ENCODE results near the gene ZNF416.

The ZNF416 gene

GRCh38 chr19:57583104-57583520, 4.4 kb upstream of the ZNF416 start:
- ChIA-PET CTCF (interaction anchor here (1.4 kb wide), 1 partner anchor 314 kb away, joined by 3 read pairs; no protein-coding TSS in a partner anchor), POLR2A (no interaction called here)
- no peak for TF ChIP-seq CTCF (IDR thresholded peaks at IDR 0.05; ENCODE audit: control extremely low read depth, extremely low read depth, low read depth, missing control alignments)
- no peak for DNase-seq (ENCODE audit: extremely low spot score)

- ChIA-PET CTCF (no interaction called here), POLR2A (no interaction called here)
- no peak for TF ChIP-seq CTCF (IDR thresholded peaks at IDR 0.05; ENCODE audit: control extremely low read depth, extremely low read depth, low read depth, missing control alignments)
- no peak for DNase-seq (ENCODE audit: extremely low spot score)
Observed at GRCh38 chr19:57576661-57577060, 2.0 kb downstream of the ZNF416 start.

- TF ChIP-seq CTCF (IDR thresholded peaks at IDR 0.05; ENCODE audit: control extremely low read depth, extremely low read depth, low read depth, missing control alignments): no peak
- POLR2A ChIA-PET: no interaction called here
- CTCF ChIA-PET: no interaction called here
- DNase-seq (ENCODE audit: extremely low spot score): no peak
Observed at GRCh38 chr19:57572415-57572947, 6.2 kb downstream of the ZNF416 start.

- ChIA-PET CTCF (no interaction called here), POLR2A (no interaction called here)
- DNase-seq (ENCODE audit: extremely low spot score): no peak
- no peak for TF ChIP-seq CTCF (IDR thresholded peaks at IDR 0.05; ENCODE audit: control extremely low read depth, extremely low read depth, low read depth, missing control alignments)
Observed at GRCh38 chr19:57570707-57571106, 8.0 kb downstream of the ZNF416 start.

GRCh38 chr19:57566396-57567265, 12.1 kb downstream of the ZNF416 start:
- ChIA-PET POLR2A (no interaction called here), CTCF (no interaction called here)
- no peak for TF ChIP-seq CTCF (IDR thresholded peaks at IDR 0.05; ENCODE audit: control extremely low read depth, extremely low read depth, low read depth, missing control alignments)
- DNase-seq (ENCODE audit: extremely low spot score): no peak

- ChIA-PET CTCF (no interaction called here), POLR2A (no interaction called here)
- no peak for TF ChIP-seq CTCF (IDR thresholded peaks at IDR 0.05; ENCODE audit: control extremely low read depth, extremely low read depth, low read depth, missing control alignments)
- no peak for DNase-seq (ENCODE audit: extremely low spot score)
Observed at GRCh38 chr19:57563547-57563946, 15.2 kb downstream of the ZNF416 start.

Data from GM10248 (cell line).